Stimulated activated CD8-positive, alpha-beta memory T cell treated with anti-CD3 and anti-CD28 coated beads, Interleukin-15, amount 100 ng/mL, for 48 hours (primary cell): ENCODE results near the gene CBFA2T3.

Source experiments
- DNase-seq, 2 donors: peaks; one replicate each; pipeline ENCODE4 v3.0.0-alpha.2; 2020; ENCODE audit warnings: low read depth in 2 of 2

Gene CBFA2T3

DNA sequence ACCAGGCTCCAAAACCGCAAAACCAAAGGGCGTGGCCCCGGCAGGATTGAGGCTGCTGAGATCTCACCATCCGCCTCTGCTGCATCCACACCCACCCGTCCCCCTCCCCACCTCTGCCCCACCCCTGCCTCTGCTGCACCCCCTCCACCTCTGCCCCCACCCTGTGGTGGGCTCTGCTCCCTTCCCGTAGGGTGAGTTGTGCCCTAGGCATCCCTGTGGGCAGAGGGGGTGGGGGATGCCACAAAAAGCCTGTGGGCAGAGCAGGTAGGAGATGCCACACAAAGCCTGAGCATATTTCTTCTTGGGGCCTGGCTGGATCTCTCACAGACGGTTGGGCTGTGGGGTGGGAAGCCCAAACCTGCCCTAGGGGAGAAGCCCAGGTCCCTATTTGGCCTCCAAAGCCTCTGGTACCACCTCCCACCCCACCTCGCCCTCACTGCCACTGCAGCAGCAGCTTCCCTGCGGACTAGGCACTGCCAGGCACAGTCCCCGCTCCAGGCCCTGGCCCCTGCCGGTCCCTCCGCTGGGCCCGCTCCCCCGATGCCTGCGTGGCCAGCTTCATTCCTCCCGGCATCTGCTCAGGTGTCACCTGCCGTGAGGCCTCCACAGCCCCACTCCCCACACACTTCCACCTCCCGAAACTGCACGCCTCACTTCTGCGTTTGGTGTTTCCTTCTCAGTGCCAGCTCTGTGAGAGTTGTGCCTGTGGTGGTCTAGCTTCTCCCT is 99.3 kb downstream of the CBFA2T3 start:
- no peak for DNase-seq

DNA sequence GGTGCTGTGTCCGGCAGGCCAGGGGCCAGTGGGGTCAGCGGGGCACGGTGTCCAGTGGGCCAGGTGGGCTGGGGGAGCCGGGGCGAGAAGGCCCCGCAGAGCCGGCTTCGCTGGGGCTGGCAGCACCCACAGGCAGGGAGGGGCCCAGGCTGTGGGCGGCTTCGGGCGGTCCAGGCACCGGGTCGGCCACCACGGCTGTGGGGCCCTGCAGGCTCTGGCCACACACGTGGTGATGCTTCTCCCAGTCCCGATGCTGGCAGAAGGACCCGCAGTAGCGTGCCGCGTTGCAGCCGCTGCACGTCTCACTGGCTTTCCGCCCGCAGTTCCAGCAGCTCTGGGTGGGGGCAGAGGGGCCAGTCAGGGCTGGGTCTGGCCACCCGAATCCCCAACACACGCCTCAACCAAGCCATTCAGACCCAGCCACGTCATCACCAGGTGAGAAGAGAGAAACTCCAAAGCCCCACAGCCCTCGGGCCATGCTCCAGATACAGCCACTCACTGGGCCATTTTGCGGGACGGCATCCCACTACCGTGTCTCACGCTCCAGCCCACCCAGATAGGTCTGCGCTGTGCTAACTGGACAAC is 100.0 kb downstream of the CBFA2T3 start:
- no peak for DNase-seq

DNA sequence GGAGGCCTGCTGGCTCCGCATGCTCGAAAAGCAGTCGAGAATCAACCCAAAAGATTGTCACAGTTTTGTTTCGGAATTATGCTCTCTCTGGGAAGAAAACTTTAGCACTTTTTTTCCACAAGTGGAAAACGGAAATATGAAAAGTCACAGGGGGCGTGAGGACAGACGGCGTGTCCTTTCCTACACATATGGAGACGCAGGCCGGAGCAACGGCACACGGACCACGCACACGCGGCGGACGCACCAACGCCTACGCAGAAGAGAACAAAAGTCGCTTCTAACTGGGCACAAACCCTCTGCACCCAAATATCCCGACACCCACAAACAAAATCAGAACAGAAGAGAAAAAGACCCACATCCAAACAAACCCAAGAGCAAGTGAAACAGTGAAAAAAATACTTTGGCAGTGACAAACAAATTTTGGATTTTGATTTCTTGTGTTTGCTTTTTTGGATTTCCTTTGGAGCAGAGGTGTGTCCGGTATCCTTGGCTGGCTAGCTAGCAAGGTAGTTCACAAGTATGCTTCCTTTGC is 101.2 kb downstream of the CBFA2T3 start:
- no peak for DNase-seq

DNA sequence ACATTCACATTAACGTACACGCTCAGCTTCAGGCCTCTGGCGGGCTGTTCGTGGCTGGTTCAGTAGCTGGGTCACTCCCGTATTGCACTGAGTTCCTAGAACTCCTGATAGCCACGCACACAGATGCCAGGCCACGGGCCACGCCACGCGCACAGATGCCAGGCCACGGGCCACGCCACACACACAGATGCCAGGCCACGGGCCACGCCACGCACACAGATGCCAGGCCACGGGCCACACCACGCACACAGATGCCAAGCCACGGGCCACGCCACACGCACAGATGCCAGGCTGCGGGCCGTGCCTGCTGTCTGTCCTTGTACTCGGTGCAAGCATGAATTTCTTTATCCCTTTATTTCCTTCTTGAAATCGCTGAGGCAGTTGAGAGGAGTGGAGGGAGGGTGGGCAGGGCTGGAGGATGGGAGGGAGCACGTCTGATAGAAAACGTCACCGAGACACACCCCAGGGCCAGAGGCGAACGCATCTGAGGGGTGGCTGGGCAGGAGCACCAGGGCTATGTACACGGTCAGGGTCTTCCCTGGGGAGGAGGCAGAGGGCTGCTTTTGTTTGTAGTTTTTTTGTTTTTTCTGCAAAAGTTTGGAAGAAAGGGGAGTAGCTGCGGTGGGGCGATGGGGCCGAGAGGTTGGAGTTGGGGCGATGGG is 101.9 kb downstream of the CBFA2T3 start:
- DNase-seq, result no peak

DNA sequence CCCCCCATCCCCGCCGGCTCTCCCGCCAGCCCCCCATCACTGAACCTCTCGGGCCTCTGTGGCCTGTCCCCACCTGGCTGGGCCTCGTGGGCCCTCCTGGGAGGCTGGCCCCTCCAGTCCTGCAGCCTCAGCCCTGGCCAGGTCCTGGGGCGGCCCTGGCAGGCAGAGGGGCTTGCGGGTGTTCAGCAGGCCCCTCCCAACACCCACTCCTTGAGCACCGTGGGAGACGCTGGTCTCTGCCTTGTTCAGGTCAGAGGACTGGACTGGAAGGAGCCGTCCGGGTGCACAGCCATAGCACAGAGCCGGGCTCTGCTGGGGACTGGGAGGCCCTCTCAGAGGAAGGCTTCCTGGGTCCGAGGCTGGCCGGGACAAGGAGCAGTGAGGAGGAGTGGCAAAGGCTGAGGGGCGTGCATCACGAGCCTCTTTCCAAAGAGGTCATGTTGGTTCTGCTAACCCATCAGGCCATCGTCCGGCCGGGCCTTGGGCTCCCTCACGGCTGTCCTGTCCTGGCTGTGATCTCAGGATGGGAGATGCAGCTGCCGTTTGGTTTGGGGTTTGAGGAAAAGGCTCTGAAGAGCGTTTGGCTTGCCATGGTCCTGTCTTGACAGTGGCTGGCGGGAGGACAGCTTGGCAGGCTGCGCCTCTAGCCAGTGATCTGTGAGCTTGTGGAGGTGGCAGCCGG is 104.2 kb downstream of the CBFA2T3 start:
- DNase-seq, result no peak

DNA sequence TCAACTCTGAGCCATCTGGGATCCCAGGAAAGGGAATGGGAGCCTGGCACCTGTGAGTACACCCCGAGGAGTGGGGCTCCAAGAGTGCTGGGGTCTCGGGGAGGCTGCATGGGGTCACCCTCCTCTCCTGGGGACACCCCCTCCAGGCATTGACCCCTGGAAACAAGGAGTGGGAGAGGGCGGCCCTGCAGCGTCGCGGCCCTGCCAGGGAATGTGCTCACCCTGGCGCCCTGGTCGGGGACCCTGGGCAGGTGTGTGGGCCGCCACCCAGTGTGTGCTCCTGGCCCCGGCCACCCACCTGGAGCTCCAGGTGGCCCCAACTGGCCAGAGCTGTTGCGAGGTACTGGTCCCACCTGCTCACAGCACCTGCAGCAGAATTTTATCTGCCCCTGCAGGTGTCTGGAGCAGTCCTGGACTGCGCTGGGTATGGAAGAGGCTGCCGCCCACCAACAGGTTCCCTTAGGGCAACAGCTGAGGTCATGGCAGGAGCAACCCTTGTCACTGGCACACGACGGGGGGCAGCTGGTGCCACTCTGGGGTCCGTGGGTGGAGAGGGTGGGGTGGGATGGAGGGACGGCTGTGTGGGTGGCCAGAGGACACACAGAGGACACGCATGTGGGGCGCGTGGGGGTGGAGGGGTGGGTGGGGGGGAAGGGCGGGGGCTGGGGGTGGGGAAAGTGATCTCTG is 105.1 kb downstream of the CBFA2T3 start:
- no peak for DNase-seq

DNA sequence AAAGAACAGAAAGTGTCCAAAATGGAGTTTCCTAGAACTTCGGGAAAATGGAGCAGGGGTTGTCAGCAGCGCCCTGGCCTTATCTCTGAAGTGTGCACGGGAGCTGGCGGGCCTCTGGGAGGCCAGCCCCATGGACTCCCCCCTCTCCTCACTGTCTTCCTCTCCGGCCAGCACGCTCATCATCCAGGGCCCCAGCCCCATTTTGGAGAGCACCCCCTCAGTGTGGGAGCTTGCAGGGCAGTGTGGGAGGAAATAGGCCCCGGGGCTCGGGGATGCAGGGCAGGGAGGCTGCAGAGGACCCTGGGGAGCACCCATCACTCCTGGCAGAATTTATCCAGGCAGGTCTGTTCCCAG is 105.7 kb downstream of the CBFA2T3 start:
- DNase-seq, result no peak

DNA sequence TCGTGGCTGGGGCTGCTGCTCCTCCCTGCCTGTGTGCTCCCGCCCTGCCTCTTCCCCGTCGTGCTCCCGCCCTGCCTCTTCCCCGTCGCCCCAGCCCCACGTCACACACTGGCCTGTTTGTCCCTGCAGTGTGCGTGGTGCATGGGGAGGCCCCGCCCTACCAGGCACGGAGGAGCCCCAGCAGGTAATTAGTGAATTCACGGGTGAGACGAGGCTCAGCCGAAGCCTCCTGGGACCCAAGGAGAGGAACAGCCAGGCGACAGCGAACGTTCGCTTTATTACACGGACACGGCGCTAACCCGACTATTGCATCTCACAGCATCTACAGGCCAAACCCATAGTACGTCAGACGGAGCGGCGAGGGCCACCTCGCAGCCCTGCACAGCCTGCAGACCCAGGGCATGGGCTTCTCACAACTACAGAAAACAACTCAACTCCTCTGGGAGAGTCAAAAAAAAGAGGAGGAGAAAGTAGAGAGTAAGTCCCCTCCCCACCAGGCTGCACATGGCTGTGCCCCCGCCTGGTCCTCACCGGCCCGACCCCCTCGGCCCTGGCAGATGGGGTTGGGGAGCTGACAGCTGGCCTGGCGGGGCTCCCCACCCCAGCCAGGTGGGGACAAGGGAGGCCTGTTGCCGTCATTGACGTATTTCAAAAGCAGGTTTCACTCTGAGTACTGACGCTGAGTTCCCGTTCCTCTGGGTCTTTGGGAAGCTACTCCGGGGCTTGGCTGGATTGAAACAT is 106.2 kb downstream of the CBFA2T3 start:
- DNase-seq, result no peak

DNA sequence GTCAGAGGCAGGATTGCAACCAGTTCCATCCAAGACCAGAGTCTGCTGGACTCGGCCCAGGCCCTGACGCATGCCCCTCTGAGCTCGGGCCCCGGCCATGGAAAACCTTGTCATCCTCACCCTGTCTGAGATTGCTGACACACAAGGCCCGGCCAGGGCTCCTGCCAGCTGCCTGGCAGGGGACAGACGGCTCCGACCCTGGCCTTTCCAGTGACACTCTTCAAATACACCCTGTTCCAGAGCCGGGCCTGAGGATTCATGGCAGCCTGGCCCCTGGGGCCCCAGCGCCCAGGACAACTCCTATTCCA is 107.4 kb downstream of the CBFA2T3 start:
- no peak for DNase-seq

DNA sequence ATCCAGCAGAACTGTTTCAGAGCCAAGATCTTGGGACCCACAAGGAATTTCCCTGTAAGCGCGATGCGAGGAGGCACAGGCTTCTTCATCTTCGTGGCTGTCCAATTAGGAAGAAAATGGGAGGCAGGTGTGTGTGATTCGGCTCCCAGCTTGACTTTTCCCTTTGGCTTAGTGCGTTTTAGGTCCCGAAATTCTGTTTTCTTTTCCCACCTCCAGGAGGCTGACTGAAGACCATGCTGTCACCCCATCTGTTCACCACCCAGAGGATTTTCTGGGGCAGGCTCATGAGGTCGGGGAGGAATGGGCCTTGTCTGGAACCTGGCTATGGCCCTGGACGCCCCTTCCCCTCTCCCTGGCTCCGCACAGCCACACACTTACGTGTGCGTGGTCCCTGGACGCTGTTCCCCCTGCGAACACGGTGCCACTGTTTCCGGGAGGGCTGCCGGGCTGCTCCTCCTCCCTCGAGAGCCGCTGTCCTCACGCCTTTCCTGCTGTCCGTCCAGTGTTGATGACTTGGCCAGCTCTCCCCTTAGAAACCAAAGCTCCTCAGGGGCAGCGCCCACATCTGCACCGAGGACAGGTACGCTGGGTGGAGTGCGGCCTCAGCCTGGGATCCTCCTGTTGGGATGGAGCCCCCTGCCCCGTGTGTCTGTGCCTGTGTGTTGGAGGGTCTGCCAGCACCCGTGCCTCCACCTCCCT is 107.9 kb downstream of the CBFA2T3 start:
- no peak for DNase-seq

DNA sequence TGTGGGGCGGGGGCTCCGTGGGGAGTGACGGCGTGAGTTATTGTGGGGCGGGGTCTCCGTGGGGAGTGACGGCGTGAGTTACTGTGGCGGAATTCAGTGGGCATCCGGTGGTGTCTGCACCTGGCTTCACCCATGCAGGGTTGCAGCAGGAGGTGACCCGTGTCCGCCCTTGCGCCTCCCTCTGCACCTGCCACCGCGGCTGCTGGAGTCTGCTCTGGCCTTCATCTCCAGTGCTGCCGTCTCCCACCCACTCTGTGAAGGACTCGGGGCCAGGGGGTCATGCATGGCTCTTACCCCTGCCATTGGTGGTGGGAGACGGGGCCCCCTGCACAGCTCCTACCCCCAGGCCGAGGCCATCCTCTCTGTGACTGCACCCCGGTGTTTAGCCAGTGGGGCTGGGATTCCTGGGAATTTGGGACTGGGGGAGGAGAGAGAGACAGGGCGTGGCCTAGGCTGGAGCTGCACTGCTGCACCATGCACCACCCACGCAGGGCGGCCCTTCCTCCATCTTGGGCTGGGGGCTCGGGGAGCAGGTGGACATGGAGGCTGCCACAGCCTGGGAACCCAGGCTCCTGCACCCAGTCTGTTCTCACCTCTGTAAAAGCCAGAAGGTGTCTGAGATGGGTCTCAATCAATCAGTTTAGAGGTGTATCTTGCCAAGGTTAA is 109.3 kb downstream of the CBFA2T3 start:
- DNase-seq, result no peak

DNA sequence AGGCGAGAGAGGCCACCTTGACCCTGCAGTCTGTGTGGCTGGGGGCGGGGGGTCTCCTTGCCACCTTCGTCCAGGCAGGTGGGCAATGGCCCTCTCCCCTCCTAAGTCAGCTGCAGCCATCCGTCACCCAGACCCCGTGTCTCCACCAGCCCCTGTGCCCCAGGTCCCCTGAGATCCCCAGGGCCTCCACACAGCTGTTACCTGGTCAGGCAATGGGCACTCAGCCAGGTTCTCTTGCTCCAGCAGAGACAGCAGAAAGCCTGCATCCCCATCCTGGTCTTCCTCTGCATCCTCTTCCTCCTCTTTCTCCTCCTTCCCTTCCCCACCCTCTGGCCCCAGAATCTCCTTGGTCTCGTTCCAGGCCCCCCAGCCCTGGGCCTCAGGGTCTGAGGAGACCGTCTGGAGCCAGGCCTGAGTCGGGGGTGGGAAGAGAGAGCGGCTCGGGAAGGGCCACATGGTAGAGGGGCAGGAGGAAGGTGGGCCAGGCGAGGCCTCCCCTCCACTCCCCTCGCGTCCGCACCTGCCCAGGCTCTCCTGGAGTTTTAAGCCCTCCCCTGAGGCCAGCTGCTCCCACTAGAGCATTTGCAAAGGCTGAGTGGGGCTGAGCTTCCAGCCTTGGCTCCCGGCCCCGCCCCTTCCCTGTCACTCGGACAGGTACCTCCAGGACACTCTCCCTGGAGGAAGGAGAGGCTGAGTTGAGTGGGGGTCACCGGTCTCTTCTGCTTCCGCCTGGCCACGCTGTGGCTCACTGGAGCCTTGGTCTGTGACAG is 110.7 kb downstream of the CBFA2T3 start, which contains the start of gene PABPN1L:
PABPN1L (minus strand) TSS at position 510 of the 770 bp plus-strand sequence; CDS start at position 456, 54 bp downstream.
- no peak for DNase-seq

DNA sequence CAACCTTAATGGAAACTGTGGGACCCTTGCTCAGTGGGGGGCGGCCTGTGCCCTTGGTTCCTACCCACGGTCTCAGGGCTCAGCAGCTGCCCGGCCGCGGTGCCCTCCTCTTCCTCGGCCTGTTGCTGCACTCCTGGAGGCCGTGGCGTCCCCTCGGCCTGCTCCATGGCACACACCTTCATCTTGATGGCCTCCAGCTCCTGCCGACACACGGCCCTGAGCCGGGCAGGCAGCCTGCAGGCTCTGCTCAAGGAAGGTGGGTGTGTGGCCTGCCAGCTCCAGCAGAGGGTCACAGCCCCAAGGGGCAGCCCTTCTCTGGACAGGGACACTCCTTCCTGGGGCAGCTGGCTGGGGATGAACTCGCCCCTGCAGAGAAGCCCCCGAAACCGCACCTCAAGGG is 111.3 kb downstream of the CBFA2T3 start:
- DNase-seq, result no peak

DNA sequence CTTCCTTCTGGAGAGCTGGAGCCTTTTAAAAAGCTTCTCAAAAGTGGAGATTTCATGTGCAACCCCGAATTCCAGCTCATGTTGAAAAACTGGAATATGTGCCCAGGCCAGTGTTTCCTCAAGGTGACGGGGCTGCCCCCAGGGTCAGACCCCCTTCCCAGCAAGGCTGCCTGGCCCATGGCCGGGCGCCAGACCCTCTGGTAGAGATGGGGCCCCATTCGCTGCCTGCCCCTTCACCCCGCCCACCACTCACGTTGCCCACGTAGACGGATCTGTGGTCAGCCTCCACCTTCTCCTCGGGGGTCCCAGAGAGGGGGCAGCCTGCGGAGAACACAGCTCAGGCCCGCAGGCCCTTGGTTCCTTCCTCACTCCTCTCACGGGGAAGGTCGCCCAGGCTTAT is 111.7 kb downstream of the CBFA2T3 start:
- no peak for DNase-seq

DNA sequence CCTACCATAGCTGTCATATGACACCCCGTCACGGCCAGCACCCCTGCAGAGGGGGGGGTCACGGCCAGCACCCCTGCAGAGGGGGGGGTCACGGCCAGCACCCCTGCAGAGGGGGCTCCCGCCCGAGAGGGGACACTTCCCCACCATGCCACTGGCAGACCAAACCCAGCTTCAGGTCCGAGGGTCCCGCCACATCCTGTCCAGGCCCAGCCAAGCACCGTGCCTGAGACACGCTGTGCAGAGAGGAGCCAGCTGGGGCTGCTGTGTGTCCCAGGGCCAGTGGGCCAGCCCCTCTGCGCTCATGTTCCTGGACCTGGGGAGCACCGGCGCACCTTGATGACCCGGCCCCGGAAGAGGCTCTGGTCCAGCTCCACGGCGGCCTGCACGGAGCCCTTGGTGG is 112.5 kb downstream of the CBFA2T3 start:
- DNase-seq, result no peak

DNA sequence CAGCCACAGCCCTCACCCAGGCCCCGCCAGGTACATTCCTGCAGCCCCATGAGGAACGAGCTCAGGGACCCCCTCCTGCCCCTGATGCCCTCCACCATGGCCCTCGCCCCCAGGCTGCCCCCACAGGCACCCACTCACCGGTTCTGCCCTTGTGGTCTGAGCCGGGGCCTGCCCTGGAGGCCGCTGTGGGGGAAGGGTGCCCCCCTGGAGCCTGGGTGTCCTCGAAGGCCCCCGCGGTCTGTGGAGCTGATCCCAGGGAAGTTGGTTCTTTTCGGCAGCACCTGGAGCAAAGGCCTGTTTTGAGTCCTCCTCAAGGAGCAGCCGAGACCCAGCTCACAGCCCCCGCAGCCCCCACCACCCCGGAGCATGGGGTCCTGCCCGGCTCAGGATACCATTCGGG is 112.9 kb downstream of the CBFA2T3 start:
- no peak for DNase-seq

DNA sequence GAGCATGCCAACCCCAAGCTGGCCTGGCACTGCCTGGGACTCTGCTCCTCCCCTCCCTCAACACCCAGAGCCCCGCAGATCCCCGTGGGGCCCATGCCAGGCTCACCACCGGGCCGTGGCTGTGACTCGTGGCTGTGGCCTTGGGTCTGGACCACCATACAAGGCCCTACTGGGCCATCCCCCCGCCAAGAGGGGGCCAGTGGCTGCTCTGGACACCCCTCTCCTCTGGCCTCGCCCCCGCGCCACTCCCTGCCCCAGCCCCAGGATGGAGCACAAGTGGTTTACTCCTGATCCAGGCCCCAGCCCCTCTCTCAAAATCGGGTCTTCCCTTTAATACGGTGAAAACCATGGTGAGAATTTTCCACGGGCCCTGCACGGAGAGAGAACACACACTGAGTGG is 113.6 kb downstream of the CBFA2T3 start:
- DNase-seq, result no peak

DNA sequence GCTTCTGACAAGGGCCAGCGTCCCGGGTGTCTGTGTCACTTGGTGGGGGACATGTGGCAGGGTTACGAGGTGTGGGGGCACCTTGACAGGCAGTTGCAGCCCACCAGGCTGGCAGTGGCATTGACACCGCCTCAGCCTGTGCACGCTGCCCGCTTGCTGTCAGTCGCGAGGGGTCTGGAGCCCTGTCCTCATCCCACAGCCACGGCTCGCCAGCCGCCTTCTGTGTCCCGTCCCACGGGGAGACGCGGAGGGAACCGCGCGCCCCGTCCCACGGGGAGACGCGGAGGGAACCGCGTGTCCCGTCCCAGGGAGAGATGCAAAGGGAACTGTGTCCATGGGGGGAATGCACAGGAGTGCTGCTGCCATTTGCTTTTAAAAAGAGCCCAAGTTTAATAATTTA is 114.0 kb downstream of the CBFA2T3 start:
- no peak for DNase-seq

DNA sequence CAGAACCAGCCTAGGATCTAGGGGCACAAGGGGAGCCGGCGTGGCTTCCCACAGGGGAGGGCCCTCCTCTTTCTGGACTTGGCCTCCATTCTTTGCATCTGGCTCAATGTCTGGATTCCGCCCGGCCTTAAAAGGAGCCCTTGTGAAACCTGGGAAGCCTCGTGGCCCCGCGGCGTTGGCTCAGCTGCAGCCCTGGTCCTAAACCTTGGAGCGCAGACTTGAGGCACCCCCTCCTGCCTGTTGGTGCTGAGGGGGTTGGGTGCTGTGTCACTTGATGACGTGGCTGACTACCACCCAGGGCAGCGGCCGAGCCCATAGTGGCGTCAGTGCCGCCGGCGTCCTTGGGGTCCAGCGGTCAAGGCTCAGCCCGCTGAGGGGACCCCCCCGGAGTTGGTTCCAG is 115.6 kb downstream of the CBFA2T3 start:
- no peak for DNase-seq
